ENCODE measurements around the gene SLC51B. TPM values are rescaled to one million over a fixed set of nuclear protein-coding genes. Genes with fewer than 3 reads are reported as not detected.

The SLC51B gene
- total RNA-seq, 2 donors from 2014 or later = not detected

GRCh38 chr15:65100442-65100841, 55.3 kb downstream of the SLC51B start:
- H3K9me3 ChIP-seq = no peaks in the 10 kb centered on the region
- H3K4me3 ChIP-seq = no peak overlapping the region
- H3K4me1 ChIP-seq (ENCODE audit: control insufficient read depth in 1 of 2, low read depth in 2 of 2) = peaks cover 3 to 30% of the 10 kb centered on the region in 2 donors
- H3K27ac ChIP-seq = no peak overlapping the region
- peaks cover 26% of the 10 kb centered on the region for H3K36me3 ChIP-seq
- ATAC-seq (ENCODE audit: insufficient number of reproducible peaks, low FRiP score, low read depth) (no peak), DNase-seq (ENCODE audit: low spot score) (no peak)
- TF ChIP-seq CTCF (IDR thresholded peaks at IDR 0.05) = no peak
- no peaks in the 10 kb centered on the region for H3K27me3 ChIP-seq (replicated peaks; ENCODE audit: insufficient read depth)

GRCh38 chr15:65101411-65101890, 56.3 kb downstream of the SLC51B start:
- no peak overlapping the region for H3K27ac ChIP-seq
- no peak overlapping the region for H3K4me3 ChIP-seq
- DNase-seq (ENCODE audit: low spot score) = no peak

GRCh38 chr15:65101891-65102708, 56.9 kb downstream of the SLC51B start:
- Histone ChIP-seq H3K36me3 (peaks cover 30% of the 10 kb centered on the region), H3K27ac (no peak overlapping the region), H3K4me1 (ENCODE audit: control insufficient read depth in 1 of 2, low read depth in 2 of 2) (peaks cover 0 to 21% of the 10 kb centered on the region in 2 donors), H3K4me3 (no peak overlapping the region), H3K9me3 (no peaks in the 10 kb centered on the region), H3K27me3 (replicated peaks; ENCODE audit: insufficient read depth) (no peaks in the 10 kb centered on the region)
- DNase-seq (ENCODE audit: low spot score) = no peak
- peak; percentile 12 for ATAC-seq (ENCODE audit: insufficient number of reproducible peaks, low FRiP score, low read depth)
- TF ChIP-seq CTCF (IDR thresholded peaks at IDR 0.05) = no peak

More at GRCh38 chr15:65101411-65101890, 56.3 kb downstream of the SLC51B start:
- peaks cover 30% of the 10 kb centered on the region for H3K36me3 ChIP-seq
- H3K4me1 ChIP-seq (ENCODE audit: control insufficient read depth in 1 of 2, low read depth in 2 of 2) = peaks cover 0 to 21% of the 10 kb centered on the region in 2 donors
- ATAC-seq (ENCODE audit: insufficient number of reproducible peaks, low FRiP score, low read depth) = peak; percentile 67
- H3K9me3 ChIP-seq = no peaks in the 10 kb centered on the region
- peak; percentile 86 for TF ChIP-seq CTCF (IDR thresholded peaks at IDR 0.05)
- no peaks in the 10 kb centered on the region for H3K27me3 ChIP-seq (replicated peaks; ENCODE audit: insufficient read depth)

GRCh38 chr15:65102912-65103311, 57.7 kb downstream of the SLC51B start:
- Histone ChIP-seq H3K27me3 (replicated peaks; ENCODE audit: insufficient read depth) (no peaks in the 10 kb centered on the region), H3K27ac (no peak overlapping the region), H3K9me3 (no peaks in the 10 kb centered on the region), H3K4me3 (no peak overlapping the region), H3K36me3 (peaks cover 22% of the 10 kb centered on the region), H3K4me1 (ENCODE audit: control insufficient read depth in 1 of 2, low read depth in 2 of 2) (peaks cover 0 to 21% of the 10 kb centered on the region in 2 donors)
- TF ChIP-seq CTCF (IDR thresholded peaks at IDR 0.05) = no peak
- ATAC-seq (ENCODE audit: insufficient number of reproducible peaks, low FRiP score, low read depth) (no peak), DNase-seq (ENCODE audit: low spot score) (no peak)

Other genes starting within 250 kb of the SLC51B start
- 1 to 10 TPM; 1.1 to 9.0 TPM for gene PIF1, start 219.7 kb upstream of the SLC51B start, total RNA-seq
- 10 to 100 TPM; 50.0 to 53.8 TPM for gene PLEKHO2, start 203.5 kb upstream of the SLC51B start, total RNA-seq
- 10 to 100 TPM; 27.5 to 58.1 TPM for gene ANKDD1A, start 133.5 kb upstream of the SLC51B start, total RNA-seq
- 10 to 100 TPM; 64.7 to 93.1 TPM for gene SPG21, start 55.5 kb upstream of the SLC51B start, total RNA-seq
- gene MTFMT, start 15.7 kb upstream of the SLC51B start, total RNA-seq = 10 to 100 TPM; 25.9 to 42.4 TPM
- 100 to 1,000 TPM; 211 to 324 TPM for gene RASL12, start 22.6 kb downstream of the SLC51B start, total RNA-seq
- 1 to 10 TPM in 1 of 2 donors, under 1 TPM in 1; 0.63 to 3.1 TPM for gene KBTBD13, start 31.4 kb downstream of the SLC51B start, total RNA-seq
- gene UBAP1L, start 69.8 kb downstream of the SLC51B start, total RNA-seq = 10 to 100 TPM in 1 of 2 donors, 1 to 10 TPM in 1; 3.7 to 11.0 TPM
- gene PDCD7, start 88.4 kb downstream of the SLC51B start, total RNA-seq = 10 to 100 TPM; 18.5 to 26.7 TPM
- 10 to 100 TPM; 19.8 to 50.5 TPM for gene CLPX, start 140.0 kb downstream of the SLC51B start, total RNA-seq
- 10 to 100 TPM in 1 of 2 donors, 1 to 10 TPM in 1; 8.5 to 15.8 TPM for gene CILP, start 166.1 kb downstream of the SLC51B start, total RNA-seq
- gene PARP16, start 241.5 kb downstream of the SLC51B start, total RNA-seq = 10 to 100 TPM in 1 of 2 donors, 1 to 10 TPM in 1; 7.2 to 15.4 TPM

All from thoracic aorta (tissue), 2 donors.